GM18867 (cell line): ENCODE results near the gene RCAN1.
"Not testable (repeated sequence)": the region's sequence is repeated elsewhere in the genome, so short reads cannot be mapped to it uniquely, and the experiment has no call there.

Source experiments
- ATAC-seq: cut with Tn5 transposase; IDR thresholded peaks from one replicate; pipeline ENCODE4 v1.9.1; 2021; ENCODE audit warnings: mild to moderate bottlenecking, moderate library complexity; ENCODE audit not compliant: unreplicated experiment

RCAN1 gene

DNA sequence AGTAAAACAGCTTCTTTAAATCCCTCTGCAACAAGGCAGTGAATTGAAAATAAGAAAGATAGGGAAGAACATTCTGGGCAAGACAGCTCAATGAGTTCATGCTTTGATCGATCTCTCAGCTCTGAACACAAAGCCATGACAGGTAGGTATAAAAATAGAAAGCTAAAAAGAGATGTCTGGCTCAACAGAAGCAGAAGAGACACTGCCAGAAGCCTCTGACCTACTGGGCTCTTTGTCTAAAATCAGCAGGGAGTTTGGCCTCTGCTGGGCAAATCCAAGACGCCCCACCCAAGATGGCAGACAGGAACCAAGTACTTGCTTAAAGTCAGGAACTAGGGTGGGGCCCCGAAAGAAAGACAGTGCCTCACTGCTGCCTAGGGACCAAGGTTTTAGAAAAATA, 147.6 kb downstream of the RCAN1 start:
- not testable (repeated sequence) for ATAC-seq
